ENCODE results near the gene PYDC1.

- TF ChIP-seq ATF3 (CRISPR knock-in tag; conservative IDR thresholded peaks at IDR 0.05) (no peak), CTCF (IDR thresholded peaks at IDR 0.05) (no peak), FOXP1 (CRISPR knock-in tag; IDR thresholded peaks at IDR 0.05; ENCODE audit: borderline replicate concordance) (no peak)
Observed at GRCh38 chr16:31179219-31179746, 37.7 kb downstream of the PYDC1 start.

All from WTC11 (cell line).